ENCODE data around the gene CAMKK1. TPM values are rescaled to one million over a fixed set of nuclear protein-coding genes. Genes with fewer than 3 reads are reported as not detected.

CAMKK1 gene
- total RNA-seq, 1 experiment from 2014 or later, result 0.07 TPM

DNA sequence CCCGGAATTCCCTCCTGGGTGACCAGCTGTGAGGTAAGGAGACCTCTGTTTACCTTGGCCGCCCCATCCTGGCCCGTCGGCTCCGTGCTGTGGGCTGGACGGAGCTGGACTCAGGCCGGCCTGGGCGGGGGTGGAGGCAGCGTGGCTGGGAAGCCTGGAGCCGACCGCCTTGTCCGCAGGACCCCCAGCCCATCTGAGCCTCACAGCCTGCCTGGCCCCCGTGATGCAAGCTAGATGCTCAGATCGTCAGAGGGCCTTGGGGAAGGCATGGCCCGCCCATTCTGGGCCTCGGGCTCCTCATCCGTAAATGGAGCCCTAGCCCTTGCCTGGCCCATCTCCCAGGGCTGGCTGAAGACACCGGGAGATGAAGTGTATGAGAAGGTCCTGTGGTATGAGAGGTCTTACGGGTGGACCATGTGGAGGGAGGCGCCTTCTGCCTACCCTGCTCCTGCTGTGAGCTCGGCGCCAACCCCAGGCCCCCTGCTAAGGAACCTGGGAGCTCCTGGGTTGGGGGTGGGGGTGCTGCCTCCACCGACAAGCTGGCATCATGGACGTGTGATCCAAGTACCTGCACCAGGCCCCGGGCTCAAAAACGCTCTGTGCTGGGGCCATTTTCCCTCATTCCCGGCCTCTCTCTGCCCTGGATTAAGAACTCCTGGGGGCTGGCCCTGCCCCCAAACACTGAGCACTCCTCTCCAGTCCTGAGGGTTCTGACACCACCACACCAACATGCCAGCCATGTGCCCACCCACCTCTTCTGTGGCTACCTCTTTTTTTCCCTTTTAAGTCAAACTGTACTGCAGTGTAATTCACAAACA, 28.9 kb upstream of the CAMKK1 start:
- Histone ChIP-seq H3K4me3 (ENCODE audit: low read length) (no peak overlapping the region), H2AFZ (ENCODE audit: low read length) (no peak overlapping the region), H3K27me3 (ENCODE audit: low read length) (no peaks in the 10 kb centered on the region), H3K36me3 (ENCODE audit: insufficient read depth, low read length) (peaks cover 5% of the 10 kb centered on the region; the same call in 1 of the 2 replicates), H4K20me1 (ENCODE audit: insufficient read depth, low read depth, low read length) (peaks cover 27% of the 10 kb centered on the region), H3K9me2 (replicated peaks; ENCODE audit: insufficient read depth, low read length) (no peaks in the 10 kb centered on the region), H3K4me2 (ENCODE audit: low read depth, low read length, poor library complexity, severe bottlenecking) (no peak overlapping the region), H3K27ac (ENCODE audit: low read length) (no peak overlapping the region), H3K9ac (ENCODE audit: low read length) (no peak overlapping the region), H3K79me2 (ENCODE audit: low read length) (no peaks in the 10 kb centered on the region), H3K4me1 (ENCODE audit: low read length) (peaks cover 27% of the 10 kb centered on the region), H3K9me3 (ENCODE audit: low read length) (no peaks in the 10 kb centered on the region)
- DNase-seq, result peak; percentile 60

DNA sequence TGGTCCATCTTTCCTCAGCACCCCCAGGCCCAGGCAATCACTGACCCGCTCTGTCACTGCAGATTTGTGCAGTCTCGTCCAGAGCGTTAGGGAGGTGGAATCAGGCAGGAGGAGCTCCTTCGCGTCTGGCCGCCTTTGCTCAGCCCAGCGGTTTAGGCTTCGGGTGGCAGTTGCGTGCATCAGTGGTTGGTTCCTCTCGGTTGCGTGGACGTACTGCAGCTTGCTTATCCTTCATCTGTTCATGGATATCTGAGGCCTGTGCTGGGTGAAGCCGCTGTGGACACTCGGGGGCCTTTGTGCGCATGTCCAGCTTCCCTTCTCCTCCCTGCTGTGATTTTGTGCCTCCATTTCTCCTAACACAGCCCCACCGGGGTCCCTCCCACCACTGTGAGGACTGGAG, 28.2 kb upstream of the CAMKK1 start:
- H2AFZ ChIP-seq (ENCODE audit: low read length), result no peak overlapping the region
- no peak overlapping the region for H3K9ac ChIP-seq (ENCODE audit: low read length)
- H3K36me3 ChIP-seq (ENCODE audit: insufficient read depth, low read length), result peaks cover 3% of the 10 kb centered on the region; the same call in 1 of the 2 replicates
- no peaks in the 10 kb centered on the region for H3K27me3 ChIP-seq (ENCODE audit: low read length)
- H3K4me3 ChIP-seq (ENCODE audit: low read length), result no peak overlapping the region
- no peaks in the 10 kb centered on the region for H3K9me3 ChIP-seq (ENCODE audit: low read length)
- peaks cover 29% of the 10 kb centered on the region for H3K4me1 ChIP-seq (ENCODE audit: low read length)
- H4K20me1 ChIP-seq (ENCODE audit: insufficient read depth, low read depth, low read length), result peaks cover 24% of the 10 kb centered on the region
- H3K4me2 ChIP-seq (ENCODE audit: low read depth, low read length, poor library complexity, severe bottlenecking), result no peak overlapping the region
- H3K9me2 ChIP-seq (replicated peaks; ENCODE audit: insufficient read depth, low read length), result no peaks in the 10 kb centered on the region
- peak; percentile 59 for DNase-seq
- H3K27ac ChIP-seq (ENCODE audit: low read length), result no peak overlapping the region
- no peaks in the 10 kb centered on the region for H3K79me2 ChIP-seq (ENCODE audit: low read length)

DNA sequence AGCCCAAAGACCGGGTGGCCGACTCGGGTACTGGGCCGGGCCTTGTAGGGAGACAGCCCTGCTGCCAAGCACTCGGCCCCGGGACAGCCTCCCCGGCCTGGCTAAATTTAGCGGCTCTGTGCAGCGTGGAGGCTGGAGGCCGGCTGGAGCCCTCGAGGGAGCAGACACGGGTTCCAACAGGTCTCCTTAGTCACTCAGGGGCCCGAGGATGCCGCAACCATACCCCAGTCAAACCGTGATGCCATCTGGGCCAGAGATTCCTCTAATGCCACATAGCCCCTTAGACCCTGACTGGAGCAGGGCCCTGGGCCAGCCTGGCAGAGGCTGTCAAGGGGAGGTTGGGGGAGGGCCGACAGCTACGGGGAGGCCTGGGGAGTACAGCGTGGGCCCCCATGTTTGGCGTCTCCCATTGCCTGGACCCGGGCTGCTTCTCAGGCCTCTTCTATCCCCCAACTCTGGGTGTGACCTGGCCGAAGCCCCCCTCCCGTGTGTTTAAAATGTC, 26.3 kb upstream of the CAMKK1 start:
- H3K79me2 ChIP-seq (ENCODE audit: low read length), result no peaks in the 10 kb centered on the region
- no peaks in the 10 kb centered on the region for H3K9me2 ChIP-seq (replicated peaks; ENCODE audit: insufficient read depth, low read length)
- H3K27ac ChIP-seq (ENCODE audit: low read length), result no peak overlapping the region
- no peak overlapping the region for H3K4me2 ChIP-seq (ENCODE audit: low read depth, low read length, poor library complexity, severe bottlenecking)
- H3K9ac ChIP-seq (ENCODE audit: low read length), result no peak overlapping the region
- peaks cover 38% of the 10 kb centered on the region for H3K4me1 ChIP-seq (ENCODE audit: low read length)
- no peak overlapping the region for H3K4me3 ChIP-seq (ENCODE audit: low read length)
- H3K36me3 ChIP-seq (ENCODE audit: insufficient read depth, low read length), result no peaks in the 10 kb centered on the region
- peaks cover 13% of the 10 kb centered on the region for H4K20me1 ChIP-seq (ENCODE audit: insufficient read depth, low read depth, low read length)
- no peaks in the 10 kb centered on the region for H3K27me3 ChIP-seq (ENCODE audit: low read length)
- DNase-seq, result no peak
- H3K9me3 ChIP-seq (ENCODE audit: low read length), result no peaks in the 10 kb centered on the region
- no peak overlapping the region for H2AFZ ChIP-seq (ENCODE audit: low read length)

DNA sequence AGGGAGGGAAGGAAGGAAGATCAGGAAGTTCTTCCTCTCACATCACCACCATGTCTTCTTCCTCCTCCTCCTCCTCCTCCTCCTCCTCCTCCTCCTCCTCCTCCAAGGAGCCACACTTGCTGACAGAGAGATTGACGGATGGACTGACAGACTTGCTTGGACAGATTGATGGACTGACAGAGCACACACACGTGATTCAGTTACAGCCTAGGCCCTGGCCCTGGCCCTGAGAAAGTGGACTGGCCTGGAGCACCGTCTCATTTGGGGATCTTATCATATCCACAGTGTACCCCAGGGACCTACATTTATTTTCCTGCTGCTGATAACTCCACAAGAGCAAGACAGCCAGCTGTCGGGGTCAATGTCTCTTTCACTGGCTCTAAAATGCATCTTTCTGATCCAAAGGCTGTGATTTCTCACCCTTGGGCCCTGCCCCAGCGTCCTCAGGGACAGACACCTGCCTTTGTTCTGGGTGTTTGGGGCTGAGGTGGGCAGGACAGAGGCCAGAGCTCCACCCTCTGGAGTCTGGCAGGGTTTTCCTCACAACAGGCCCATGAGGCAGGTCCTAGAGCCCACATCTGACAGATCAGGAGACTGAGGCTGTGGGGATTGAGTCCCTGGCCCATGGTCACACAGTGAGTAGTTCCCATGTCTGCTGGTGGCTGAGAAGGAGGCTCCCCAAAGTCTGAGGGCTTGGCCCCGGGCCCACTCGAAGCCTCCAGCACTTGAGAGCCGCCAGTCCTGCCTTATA, 25.7 kb upstream of the CAMKK1 start:
- no peak overlapping the region for H2AFZ ChIP-seq (ENCODE audit: low read length)

DNA sequence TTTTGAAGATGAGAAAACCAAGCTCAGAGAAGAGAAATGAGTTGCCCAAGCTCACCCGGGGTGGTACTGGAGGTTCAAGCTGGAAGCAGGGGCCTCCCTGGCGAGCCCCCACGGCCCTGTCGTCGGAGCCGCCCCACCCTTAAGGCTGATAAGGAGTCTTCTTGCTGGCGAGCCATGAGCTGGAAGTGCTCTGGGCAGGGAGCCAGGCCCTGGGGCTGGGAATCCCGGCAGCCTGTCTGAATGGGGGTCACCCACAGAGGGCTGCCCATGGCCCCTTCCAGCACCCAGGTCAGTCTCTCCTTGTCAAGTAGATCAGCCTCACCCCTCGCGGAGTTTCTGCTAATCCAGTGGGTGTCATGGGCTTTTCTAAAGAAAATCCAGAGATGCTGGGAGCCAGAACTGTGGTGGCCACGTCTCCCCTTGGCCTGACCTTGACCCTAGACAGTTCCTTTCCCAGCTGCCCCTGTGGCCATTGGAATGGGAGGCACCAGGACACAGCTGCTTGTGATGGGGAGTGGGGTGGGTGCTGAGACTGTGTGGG, 24.6 kb upstream of the CAMKK1 start:
- H3K4me2 ChIP-seq (ENCODE audit: low read depth, low read length, poor library complexity, severe bottlenecking), result no peak overlapping the region
- H3K27ac ChIP-seq (ENCODE audit: low read length), result no peak overlapping the region
- no peak overlapping the region for H3K9ac ChIP-seq (ENCODE audit: low read length)
- H3K36me3 ChIP-seq (ENCODE audit: insufficient read depth, low read length), result no peaks in the 10 kb centered on the region
- no peaks in the 10 kb centered on the region for H3K9me2 ChIP-seq (replicated peaks; ENCODE audit: insufficient read depth, low read length)
- H3K4me1 ChIP-seq (ENCODE audit: low read length), result peaks cover 33% of the 10 kb centered on the region
- H3K79me2 ChIP-seq (ENCODE audit: low read length), result no peaks in the 10 kb centered on the region
- no peaks in the 10 kb centered on the region for H3K9me3 ChIP-seq (ENCODE audit: low read length)
- no peak for DNase-seq
- H4K20me1 ChIP-seq (ENCODE audit: insufficient read depth, low read depth, low read length), result peaks cover 5% of the 10 kb centered on the region
- no peak overlapping the region for H2AFZ ChIP-seq (ENCODE audit: low read length)
- no peak overlapping the region for H3K4me3 ChIP-seq (ENCODE audit: low read length)
- H3K27me3 ChIP-seq (ENCODE audit: low read length), result no peaks in the 10 kb centered on the region

More for the DNA sequence above, 25.7 kb upstream of the CAMKK1 start:
- H3K79me2 ChIP-seq (ENCODE audit: low read length), result no peaks in the 10 kb centered on the region
- H3K9me3 ChIP-seq (ENCODE audit: low read length), result no peaks in the 10 kb centered on the region
- H3K9me2 ChIP-seq (replicated peaks; ENCODE audit: insufficient read depth, low read length), result no peaks in the 10 kb centered on the region
- H3K27me3 ChIP-seq (ENCODE audit: low read length), result no peaks in the 10 kb centered on the region
- no peak overlapping the region for H3K27ac ChIP-seq (ENCODE audit: low read length)
- peaks cover 7% of the 10 kb centered on the region for H4K20me1 ChIP-seq (ENCODE audit: insufficient read depth, low read depth, low read length)
- no peak overlapping the region for H3K4me3 ChIP-seq (ENCODE audit: low read length)
- H3K4me1 ChIP-seq (ENCODE audit: low read length), result peaks cover 40% of the 10 kb centered on the region
- no peaks in the 10 kb centered on the region for H3K36me3 ChIP-seq (ENCODE audit: insufficient read depth, low read length)
- DNase-seq, result no peak
- H3K4me2 ChIP-seq (ENCODE audit: low read depth, low read length, poor library complexity, severe bottlenecking), result no peak overlapping the region
- H3K9ac ChIP-seq (ENCODE audit: low read length), result no peak overlapping the region

DNA sequence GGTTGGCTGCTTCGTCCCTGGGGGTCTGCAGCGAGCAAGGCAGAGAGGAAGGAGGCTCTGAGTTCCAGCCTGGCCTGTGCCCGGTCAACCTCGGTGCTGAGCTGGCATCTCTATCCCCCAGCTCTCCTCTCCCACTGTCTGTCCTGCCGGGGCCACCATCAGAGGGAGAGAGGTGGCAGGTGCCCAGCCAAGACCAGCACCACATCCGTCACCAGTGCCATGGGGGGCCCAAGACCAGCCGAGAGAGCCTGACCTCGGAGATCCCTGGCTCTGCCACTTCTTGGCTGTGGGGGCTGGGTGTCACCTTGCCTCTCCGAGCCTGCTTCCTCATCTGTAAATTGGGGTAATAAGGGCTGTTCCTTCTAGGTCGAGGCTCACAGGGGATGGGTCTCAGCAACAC, 24.0 kb upstream of the CAMKK1 start:
- Histone ChIP-seq H3K9me3 (ENCODE audit: low read length) (no peaks in the 10 kb centered on the region), H3K9ac (ENCODE audit: low read length) (no peak overlapping the region; the same call in 1 of the 2 replicates), H3K27ac (ENCODE audit: low read length) (no peak overlapping the region), H4K20me1 (ENCODE audit: insufficient read depth, low read depth, low read length) (peaks cover 5% of the 10 kb centered on the region), H3K4me1 (ENCODE audit: low read length) (peaks cover 30% of the 10 kb centered on the region), H3K27me3 (ENCODE audit: low read length) (no peaks in the 10 kb centered on the region), H3K36me3 (ENCODE audit: insufficient read depth, low read length) (no peaks in the 10 kb centered on the region), H3K4me3 (ENCODE audit: low read length) (no peak overlapping the region), H2AFZ (ENCODE audit: low read length) (no peak overlapping the region), H3K4me2 (ENCODE audit: low read depth, low read length, poor library complexity, severe bottlenecking) (peak overlapping the region; percentile 29), H3K9me2 (replicated peaks; ENCODE audit: insufficient read depth, low read length) (no peaks in the 10 kb centered on the region), H3K79me2 (ENCODE audit: low read length) (no peaks in the 10 kb centered on the region)
- DNase-seq, result no peak

DNA sequence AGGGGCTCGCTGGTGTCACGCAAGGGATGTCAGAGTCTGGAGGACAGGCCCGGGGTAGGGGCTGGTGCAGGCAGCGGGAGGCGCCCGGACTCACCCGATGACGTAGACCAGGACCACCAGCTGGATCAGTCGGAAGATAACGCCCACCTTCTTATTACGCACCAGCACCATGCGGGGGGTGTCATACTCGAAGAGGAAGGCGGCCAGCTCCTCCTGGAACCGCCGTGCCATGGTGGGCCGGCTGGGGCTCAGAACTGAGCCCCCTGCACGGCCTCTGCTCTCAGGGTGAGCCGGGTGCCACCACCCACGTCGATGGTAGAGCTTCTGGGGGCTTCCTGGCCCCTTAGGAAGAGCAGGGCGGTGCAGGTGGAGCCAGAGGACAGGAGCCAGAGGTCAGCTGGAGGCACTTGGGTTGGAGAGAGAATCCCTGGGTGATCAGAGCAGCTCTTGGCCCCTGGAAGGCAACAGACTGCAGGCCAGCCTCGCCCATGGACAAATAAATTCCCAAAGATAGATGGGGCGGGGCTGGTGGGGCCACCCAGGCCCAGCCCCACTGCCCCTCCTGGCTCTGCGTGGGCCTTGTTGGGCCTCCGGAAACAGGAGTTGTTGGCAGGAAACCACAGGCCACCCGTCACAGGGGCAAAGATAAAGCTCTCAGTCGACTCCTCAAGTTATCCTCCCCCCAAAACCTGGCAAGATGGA, 23.3 kb upstream of the CAMKK1 start, which contains the start of gene P2RX1:
P2RX1 (minus strand) TSS at position 471 of the 702 bp plus-strand sequence; CDS start at position 231, 240 bp downstream.
- H3K9me3 ChIP-seq (ENCODE audit: low read length), result no peaks in the 10 kb centered on the region
- no peak within 1 kb of the TSS for H3K4me3 ChIP-seq (ENCODE audit: low read length)
- no peaks in the 10 kb centered on the region for H3K27me3 ChIP-seq (ENCODE audit: low read length)
- H3K36me3 ChIP-seq (ENCODE audit: insufficient read depth, low read length), result no peaks in the 10 kb centered on the region
- no peaks in the 10 kb centered on the region for H3K79me2 ChIP-seq (ENCODE audit: low read length)
- no peak for DNase-seq
- H3K27ac ChIP-seq (ENCODE audit: low read length), result no peak within 1 kb of the TSS
- no peak within 1 kb of the TSS; the same call in 1 of the 2 replicates for H3K9ac ChIP-seq (ENCODE audit: low read length)
- H4K20me1 ChIP-seq (ENCODE audit: insufficient read depth, low read depth, low read length), result peaks cover 5% of the 10 kb centered on the region
- peaks cover 37% of the 10 kb centered on the region for H3K4me1 ChIP-seq (ENCODE audit: low read length)
- peak within 1 kb of the TSS; percentile 29 for H3K4me2 ChIP-seq (ENCODE audit: low read depth, low read length, poor library complexity, severe bottlenecking)
- no peaks in the 10 kb centered on the region for H3K9me2 ChIP-seq (replicated peaks; ENCODE audit: insufficient read depth, low read length)
- no peak within 1 kb of the TSS for H2AFZ ChIP-seq (ENCODE audit: low read length)
